Activated CD8-positive, alpha-beta memory T cell treated with anti-CD3 and anti-CD28 coated beads for 24 hours (primary cell): Measurements from ENCODE around the gene ESPL1.

Source experiments
- DNase-seq: peaks from one replicate; pipeline ENCODE4 v3.0.0-alpha.2; 2020

ESPL1 gene

GRCh38 chr12:53231921-53232645, 36.0 kb upstream of the ESPL1 start, which contains the start of gene RARG:
RARG (minus strand) TSS chr12:53232209; CDS start chr12:53227545, 4,664 bp downstream.
- DNase-seq: peak; percentile 88

- peak; percentile 78 for DNase-seq
Measured at GRCh38 chr12:53232646-53233461, 35.2 kb upstream of the ESPL1 start.

- no peak for DNase-seq
Measured at GRCh38 chr12:53233671-53234121, 34.4 kb upstream of the ESPL1 start.

GRCh38 chr12:53234271-53234914, 33.7 kb upstream of the ESPL1 start:
- no peak for DNase-seq

- DNase-seq: no peak
Measured at GRCh38 chr12:53235164-53235563, 32.9 kb upstream of the ESPL1 start.

- peak; percentile 72 for DNase-seq
Measured at GRCh38 chr12:53235742-53236442, 32.2 kb upstream of the ESPL1 start.

GRCh38 chr12:53236443-53237111, 31.5 kb upstream of the ESPL1 start:
- DNase-seq: peak; percentile 74

- no peak for DNase-seq
Measured at GRCh38 chr12:53239643-53240258, 28.3 kb upstream of the ESPL1 start.

GRCh38 chr12:53241623-53242412, 26.3 kb upstream of the ESPL1 start:
- DNase-seq: no peak

GRCh38 chr12:53244337-53244736, 23.8 kb upstream of the ESPL1 start:
- no peak for DNase-seq

GRCh38 chr12:53245286-53245685, 22.8 kb upstream of the ESPL1 start:
- no peak for DNase-seq

GRCh38 chr12:53251477-53252348, 16.4 kb upstream of the ESPL1 start:
- DNase-seq: peak; percentile 88

GRCh38 chr12:53252349-53252916, 15.7 kb upstream of the ESPL1 start:
- DNase-seq: no peak

GRCh38 chr12:53253298-53253697, 14.8 kb upstream of the ESPL1 start:
- no peak for DNase-seq

- DNase-seq: no peak
Measured at GRCh38 chr12:53254816-53255545, 13.1 kb upstream of the ESPL1 start.

GRCh38 chr12:53255996-53256395, 12.1 kb upstream of the ESPL1 start:
- no peak for DNase-seq

- no peak for DNase-seq
Measured at GRCh38 chr12:53258541-53259539, 9.3 kb upstream of the ESPL1 start.

- no peak for DNase-seq
Measured at GRCh38 chr12:53259891-53260290, 8.2 kb upstream of the ESPL1 start.
